Caki2 (cell line): ENCODE results near the gene ZBTB46. TPM values are rescaled to one million over a fixed set of nuclear protein-coding genes. Genes with fewer than 3 reads are reported as not detected.
A peak's percentile ranks its signal among the peaks of the same experiment; 100 is the strongest.

ENCODE experiments used
- DNase-seq: peaks from one replicate; pipeline ENCODE4 v3.0.0-alpha.2; 2015; ENCODE audit warnings: low read depth
- in situ Hi-C: cut with HindIII; loops from 2 replicates; pipeline ENCODE4 v1.10.0; 2016; ENCODE audit warnings: low sequenced_read_pairs, low pct_unique_long_range_greater_than_20kb, mixed read lengths
- total RNA-seq: library from RNA; depleted of rRNA; stranded (reverse); fragments of >200 nt; shearing (Covaris generic); gene quantifications from 2 replicates; pipeline ENCODE4 v1.2.3, GENCODE V29; 2014; ENCODE audit warnings: low replicate concordance

Gene ZBTB46
- total RNA-seq, 1 experiment from 2014 or later, result 9.6 TPM

GRCh38 chr20:63745961-63746731 is 84.9 kb downstream of the ZBTB46 start:
- DNase-seq, result no peak
- in situ Hi-C loops, result no loop called here

GRCh38 chr20:63745424-63745805 is 85.6 kb downstream of the ZBTB46 start:
- DNase-seq, result no peak
- in situ Hi-C loops, result no loop called here

GRCh38 chr20:63744574-63745423 is 86.3 kb downstream of the ZBTB46 start:
- in situ Hi-C loops, result no loop called here
- DNase-seq, result no peak

- in situ Hi-C loops, result no loop called here
These were observed 86.9 kb downstream of the ZBTB46 start for GRCh38 chr20:63744158-63744557.

GRCh38 chr20:63743210-63743970 is 87.7 kb downstream of the ZBTB46 start:
- in situ Hi-C loops, result no loop called here
- no peak for DNase-seq

More at GRCh38 chr20:63744158-63744557, 86.9 kb downstream of the ZBTB46 start:
- no peak for DNase-seq

GRCh38 chr20:63742381-63743024 is 88.6 kb downstream of the ZBTB46 start:
- in situ Hi-C loops, result no loop called here
- DNase-seq, result no peak

GRCh38 chr20:63741676-63742380 is 89.2 kb downstream of the ZBTB46 start:
- no peak for DNase-seq
- in situ Hi-C loops, result no loop called here

- in situ Hi-C loops, result no loop called here
- DNase-seq, result no peak
These were observed 89.7 kb downstream of the ZBTB46 start for GRCh38 chr20:63741354-63741675.

GRCh38 chr20:63740627-63741353 is 90.3 kb downstream of the ZBTB46 start:
- in situ Hi-C loops, result no loop called here
- DNase-seq, result peak; percentile 96

- DNase-seq, result no peak
- in situ Hi-C loops, result no loop called here
These were observed 90.9 kb downstream of the ZBTB46 start for GRCh38 chr20:63740070-63740626.

GRCh38 chr20:63739130-63740069 is 91.7 kb downstream of the ZBTB46 start, which contains the start of gene SLC2A4RG:
TSS of gene SLC2A4RG (plus strand) at chr20:63739776. CDS start at chr20:63739913, 137 bp downstream.
- DNase-seq, result peak; percentile 62
- in situ Hi-C loops, result no loop called here

- in situ Hi-C loops, result no loop called here
- no peak for DNase-seq
These were observed 92.4 kb downstream of the ZBTB46 start for GRCh38 chr20:63738687-63739129.

GRCh38 chr20:63737945-63738686 is 92.9 kb downstream of the ZBTB46 start:
- in situ Hi-C loops, result no loop called here

GRCh38 chr20:63737695-63737944 is 93.4 kb downstream of the ZBTB46 start:
- in situ Hi-C loops, result no loop called here
- no peak for DNase-seq

More at GRCh38 chr20:63737945-63738686, 92.9 kb downstream of the ZBTB46 start:
- no peak for DNase-seq

GRCh38 chr20:63736893-63737694 is 94.0 kb downstream of the ZBTB46 start:
- in situ Hi-C loops, result no loop called here
- no peak for DNase-seq
